ENCODE measurements around the gene GJC3.
"Not testable (repeated sequence)": the region's sequence is repeated elsewhere in the genome, so short reads cannot be mapped to it uniquely, and the experiment has no call there.

Gene GJC3

DNA sequence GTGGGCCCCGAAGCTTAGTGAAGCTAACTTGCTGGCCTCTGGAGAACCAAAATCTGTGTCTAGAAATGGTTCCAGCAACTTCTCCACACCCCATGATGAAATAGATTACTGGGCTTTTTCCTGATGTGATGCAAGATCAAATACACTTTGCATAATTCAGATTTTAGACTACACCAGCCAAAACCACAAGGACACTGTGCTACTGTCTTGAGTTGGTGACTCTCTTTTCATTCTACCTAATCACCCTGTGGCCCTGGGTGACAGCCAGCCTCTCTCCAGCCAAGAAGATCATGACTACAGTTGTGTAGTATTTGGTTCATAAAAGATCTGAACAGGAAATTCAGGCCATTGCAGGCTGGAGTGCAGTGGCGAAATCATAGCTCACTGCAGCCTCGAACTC, 24.2 kb upstream of the GJC3 start:
- no peak overlapping the region for H3K4me2 ChIP-seq (ENCODE audit: low read length)
- no peaks in the 10 kb centered on the region for H3K4me1 ChIP-seq
- H3K79me2 ChIP-seq = no peaks in the 10 kb centered on the region
- no peaks in the 10 kb centered on the region for H3K9me3 ChIP-seq (ENCODE audit: control insufficient read depth, low read length)
- no peaks in the 10 kb centered on the region for H3K36me3 ChIP-seq (ENCODE audit: control insufficient read depth, insufficient read depth, low read length)
- no peak overlapping the region for H3K27ac ChIP-seq
- no peaks in the 10 kb centered on the region for H3K27me3 ChIP-seq (ENCODE audit: control insufficient read depth, insufficient read depth, low read length)
- H3K4me3 ChIP-seq (ENCODE audit: low read depth, low read length) = no peak overlapping the region
- TF ChIP-seq, protein P1, sequence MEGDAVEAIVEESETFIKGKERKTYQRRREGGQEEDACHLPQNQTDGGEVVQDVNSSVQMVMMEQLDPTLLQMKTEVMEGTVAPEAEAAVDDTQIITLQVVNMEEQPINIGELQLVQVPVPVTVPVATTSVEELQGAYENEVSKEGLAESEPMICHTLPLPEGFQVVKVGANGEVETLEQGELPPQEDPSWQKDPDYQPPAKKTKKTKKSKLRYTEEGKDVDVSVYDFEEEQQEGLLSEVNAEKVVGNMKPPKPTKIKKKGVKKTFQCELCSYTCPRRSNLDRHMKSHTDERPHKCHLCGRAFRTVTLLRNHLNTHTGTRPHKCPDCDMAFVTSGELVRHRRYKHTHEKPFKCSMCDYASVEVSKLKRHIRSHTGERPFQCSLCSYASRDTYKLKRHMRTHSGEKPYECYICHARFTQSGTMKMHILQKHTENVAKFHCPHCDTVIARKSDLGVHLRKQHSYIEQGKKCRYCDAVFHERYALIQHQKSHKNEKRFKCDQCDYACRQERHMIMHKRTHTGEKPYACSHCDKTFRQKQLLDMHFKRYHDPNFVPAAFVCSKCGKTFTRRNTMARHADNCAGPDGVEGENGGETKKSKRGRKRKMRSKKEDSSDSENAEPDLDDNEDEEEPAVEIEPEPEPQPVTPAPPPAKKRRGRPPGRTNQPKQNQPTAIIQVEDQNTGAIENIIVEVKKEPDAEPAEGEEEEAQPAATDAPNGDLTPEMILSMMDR (IDR thresholded peaks at IDR 0.05) = no peak
- H3K9ac ChIP-seq = no peak overlapping the region
- no peak overlapping the region for H2AFZ ChIP-seq

DNA sequence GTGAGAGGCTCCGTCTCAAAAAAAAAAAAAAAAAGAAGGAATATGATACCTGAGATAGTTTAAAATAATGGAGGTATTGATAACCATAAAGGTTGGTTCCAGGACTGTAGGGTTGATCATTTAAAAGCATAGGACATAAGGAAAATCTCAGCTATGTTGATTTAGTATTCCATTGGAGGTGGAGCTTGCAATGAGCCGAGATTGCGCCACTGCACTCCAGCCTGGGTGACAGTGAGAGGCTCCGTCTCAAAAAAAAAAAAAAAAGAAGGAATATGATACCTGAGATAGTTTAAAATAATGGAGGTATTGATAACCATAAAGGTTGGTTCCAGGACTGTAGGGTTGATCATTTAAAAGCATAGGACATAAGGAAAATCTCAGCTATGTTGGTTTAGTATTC, 23.2 kb upstream of the GJC3 start:
- H3K4me1 ChIP-seq; H3K27me3 ChIP-seq (ENCODE audit: control insufficient read depth, insufficient read depth, low read length); H3K4me3 ChIP-seq (ENCODE audit: low read depth, low read length); H2AFZ ChIP-seq; H3K36me3 ChIP-seq (ENCODE audit: control insufficient read depth, insufficient read depth, low read length); H3K27ac ChIP-seq; H3K4me2 ChIP-seq (ENCODE audit: low read length); H3K9ac ChIP-seq; H3K79me2 ChIP-seq; H3K9me3 ChIP-seq (ENCODE audit: control insufficient read depth, low read length): not testable (repeated sequence)

DNA sequence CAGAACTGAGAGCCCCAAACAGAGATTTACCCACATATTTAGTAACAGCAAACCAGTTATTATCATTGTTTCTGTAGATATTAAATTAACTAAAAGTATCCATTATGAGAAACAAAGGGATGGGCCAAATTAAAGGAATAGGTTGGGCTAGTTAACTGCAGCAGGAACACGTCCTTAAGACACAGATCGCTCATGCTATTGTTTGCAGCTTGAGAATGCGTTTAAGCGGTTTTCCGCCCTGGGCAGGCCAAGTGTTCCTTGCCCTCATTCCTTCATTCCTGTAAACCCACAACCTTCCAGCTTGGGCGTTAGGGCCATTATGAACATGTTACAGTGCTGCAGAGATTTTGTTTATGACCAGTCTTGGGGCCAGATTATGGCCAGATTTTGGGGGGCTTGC, 21.4 kb upstream of the GJC3 start:
- not testable (repeated sequence) for H3K36me3 ChIP-seq (ENCODE audit: control insufficient read depth, insufficient read depth, low read length); H3K4me3 ChIP-seq (ENCODE audit: low read depth, low read length); H3K79me2 ChIP-seq; H3K4me2 ChIP-seq (ENCODE audit: low read length); H3K27ac ChIP-seq; H3K9me3 ChIP-seq (ENCODE audit: control insufficient read depth, low read length); H3K9ac ChIP-seq; H3K27me3 ChIP-seq (ENCODE audit: control insufficient read depth, insufficient read depth, low read length); H3K4me1 ChIP-seq; H2AFZ ChIP-seq

DNA sequence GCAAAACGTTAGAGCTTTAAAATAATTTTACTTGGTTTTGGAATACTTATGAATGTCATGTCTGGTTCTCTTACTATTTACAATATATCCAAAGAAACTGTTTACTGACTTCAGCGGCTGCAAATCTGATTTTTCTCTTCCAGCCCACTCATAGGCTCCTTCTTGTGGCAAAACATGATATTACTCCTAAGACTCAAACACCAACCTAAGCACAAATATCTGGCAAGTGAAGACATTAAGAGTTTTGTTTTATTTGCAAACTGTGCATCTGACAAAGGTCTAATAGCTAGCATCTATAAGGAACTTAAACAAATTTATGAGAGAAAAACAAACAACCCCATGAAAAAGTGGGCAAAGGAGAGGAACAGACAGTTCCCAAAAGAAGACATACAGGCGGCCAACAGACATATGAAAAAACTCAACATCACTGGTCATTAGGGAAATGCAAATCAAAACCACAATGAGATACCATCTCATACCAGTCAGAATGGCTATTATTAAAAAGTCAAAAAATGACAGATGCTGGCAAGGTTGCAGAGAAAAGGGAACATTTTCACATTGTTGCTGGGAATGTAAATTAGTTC, 20.3 kb upstream of the GJC3 start:
- TF ChIP-seq, protein P1 (IDR thresholded peaks at IDR 0.05) = peak; percentile 46
- Histone ChIP-seq H3K27me3 (ENCODE audit: control insufficient read depth, insufficient read depth, low read length) (no peaks in the 10 kb centered on the region), H3K4me3 (ENCODE audit: low read depth, low read length) (no peak overlapping the region), H3K27ac (no peak overlapping the region), H3K4me2 (ENCODE audit: low read length) (no peak overlapping the region), H3K9ac (no peak overlapping the region), H2AFZ (no peak overlapping the region), H3K79me2 (no peaks in the 10 kb centered on the region), H3K36me3 (ENCODE audit: control insufficient read depth, insufficient read depth, low read length) (no peaks in the 10 kb centered on the region), H3K4me1 (no peaks in the 10 kb centered on the region), H3K9me3 (ENCODE audit: control insufficient read depth, low read length) (no peaks in the 10 kb centered on the region)

DNA sequence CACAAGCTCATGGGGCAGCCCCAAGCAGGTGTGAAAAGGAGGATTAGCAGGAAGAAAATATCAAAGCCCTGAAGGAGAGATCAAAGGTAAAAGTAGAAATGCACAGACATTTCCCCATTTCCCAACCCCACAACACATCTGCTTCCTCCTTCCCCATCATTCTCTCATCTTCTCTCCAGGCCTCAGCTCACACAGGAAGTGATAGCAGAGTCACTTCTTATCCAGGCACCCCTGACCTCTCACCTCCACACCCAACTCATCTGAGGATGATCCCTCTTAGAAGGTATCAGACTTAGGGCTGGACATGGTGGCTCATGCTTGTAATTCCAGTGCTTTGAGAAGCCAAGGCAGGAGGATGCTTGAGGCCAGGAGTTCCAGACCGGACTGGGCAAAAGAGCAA, 18.2 kb upstream of the GJC3 start:
- no peak overlapping the region for H3K27ac ChIP-seq
- no peaks in the 10 kb centered on the region for H3K27me3 ChIP-seq (ENCODE audit: control insufficient read depth, insufficient read depth, low read length)
- H3K79me2 ChIP-seq = no peaks in the 10 kb centered on the region
- no peaks in the 10 kb centered on the region for H3K9me3 ChIP-seq (ENCODE audit: control insufficient read depth, low read length)
- H2AFZ ChIP-seq = no peak overlapping the region
- no peak overlapping the region for H3K9ac ChIP-seq
- H3K36me3 ChIP-seq (ENCODE audit: control insufficient read depth, insufficient read depth, low read length) = no peaks in the 10 kb centered on the region
- no peak overlapping the region for H3K4me3 ChIP-seq (ENCODE audit: low read depth, low read length)
- no peak overlapping the region for H3K4me2 ChIP-seq (ENCODE audit: low read length)
- TF ChIP-seq, protein P1 (IDR thresholded peaks at IDR 0.05) = no peak
- H3K4me1 ChIP-seq = no peaks in the 10 kb centered on the region

DNA sequence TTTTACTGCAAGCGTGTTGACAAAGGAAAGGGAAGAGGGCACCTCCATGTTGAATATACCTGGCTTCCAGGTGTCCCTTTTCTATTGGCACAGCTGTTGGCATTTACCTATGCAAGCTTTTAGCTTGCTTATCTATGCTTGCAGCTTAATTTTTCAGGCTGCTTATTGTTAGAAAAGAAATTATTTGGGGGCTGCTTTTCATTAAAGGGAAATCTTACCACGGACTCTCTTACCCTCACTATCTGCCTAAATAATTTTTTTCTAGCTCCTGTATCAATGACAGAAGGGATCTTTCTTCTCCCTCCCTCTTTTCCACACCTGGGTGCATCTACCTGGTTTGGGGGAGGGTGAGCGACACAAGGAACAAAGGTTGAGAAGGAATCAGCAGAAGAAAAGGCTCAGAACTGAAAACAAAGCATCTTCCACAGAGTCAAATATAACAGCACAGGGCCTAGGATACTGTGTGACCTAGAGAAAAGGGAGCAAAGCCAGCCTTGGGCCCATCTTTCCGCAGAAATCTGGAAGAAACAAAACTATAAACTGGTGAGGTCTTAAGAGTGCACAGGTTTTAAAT, 15.2 kb upstream of the GJC3 start:
- Histone ChIP-seq H3K4me1 (no peaks in the 10 kb centered on the region), H3K4me3 (ENCODE audit: low read depth, low read length) (no peak overlapping the region), H3K36me3 (ENCODE audit: control insufficient read depth, insufficient read depth, low read length) (no peaks in the 10 kb centered on the region), H3K9me3 (ENCODE audit: control insufficient read depth, low read length) (no peaks in the 10 kb centered on the region), H3K27ac (no peak overlapping the region), H3K4me2 (ENCODE audit: low read length) (no peak overlapping the region), H3K79me2 (no peaks in the 10 kb centered on the region), H3K9ac (no peak overlapping the region), H2AFZ (no peak overlapping the region), H3K27me3 (ENCODE audit: control insufficient read depth, insufficient read depth, low read length) (no peaks in the 10 kb centered on the region)
- TF ChIP-seq, protein P1 (IDR thresholded peaks at IDR 0.05) = no peak

Measured in parathyroid adenoma (tissue), 2 donors.